Right atrium auricular region (tissue), 2 donors: Measurements from ENCODE around the gene SNN. TPM values are rescaled to one million over a fixed set of nuclear protein-coding genes. Genes with fewer than 3 reads are reported as not detected.

Experiments
- DNase-seq: peaks from one replicate; pipeline ENCODE4 v3.0.0-alpha.2; 2019; ENCODE audit warnings: low spot score
- H3K27ac ChIP-seq, 2 donors: fragments of 200-600 bp; sonication (generic); 1 replicate in 1 of 2; 2 replicates in 1 of 2; pipeline ENCODE4 v1.5.1; 2016 to 2019
- H3K27me3 ChIP-seq, 2 donors: fragments of 200-600 bp; sonication (generic); one replicate each; pipeline versions ENCODE4 v1.5.1 to v1.6.0; 2017 to 2019
- H3K36me3 ChIP-seq: fragments of 200-600 bp; sonication (generic); one replicate; pipeline ENCODE4 v1.5.1; 2016
- H3K4me1 ChIP-seq, 2 donors: fragments of 200-600 bp; sonication (generic); one replicate each; pipeline versions ENCODE4 v1.5.1 to v1.6.0; 2017 to 2019
- H3K4me3 ChIP-seq, 2 donors: fragments of 200-600 bp; sonication (generic); 1 replicate in 1 of 2; 2 replicates in 1 of 2; pipeline ENCODE4 v1.5.1; 2017 to 2019; ENCODE audit warnings: mild to moderate bottlenecking in 1 of 2, moderate library complexity in 1 of 2
- H3K9me3 ChIP-seq, 2 donors: fragments of 200-600 bp; sonication (generic); one replicate each; pipeline ENCODE4 v1.5.1; 2019
- CTCF ChIP-seq, 2 donors: fragments of 200-600 bp; sonication (generic); IDR thresholded peaks; one replicate each; pipeline ENCODE4 v1.5.1; 2019; ENCODE audit warnings: antibody characterized with exemption in 2 of 2
- total RNA-seq, 2 donors: library from RNA; depleted of rRNA; stranded (reverse); fragments of >200 nt; gene quantifications; one replicate each; pipeline ENCODE4 v1.1.0, GENCODE V29; 2016

The SNN gene
- total RNA-seq, 2 donors from 2014 or later, result 18.9 to 20.0 TPM

DNA sequence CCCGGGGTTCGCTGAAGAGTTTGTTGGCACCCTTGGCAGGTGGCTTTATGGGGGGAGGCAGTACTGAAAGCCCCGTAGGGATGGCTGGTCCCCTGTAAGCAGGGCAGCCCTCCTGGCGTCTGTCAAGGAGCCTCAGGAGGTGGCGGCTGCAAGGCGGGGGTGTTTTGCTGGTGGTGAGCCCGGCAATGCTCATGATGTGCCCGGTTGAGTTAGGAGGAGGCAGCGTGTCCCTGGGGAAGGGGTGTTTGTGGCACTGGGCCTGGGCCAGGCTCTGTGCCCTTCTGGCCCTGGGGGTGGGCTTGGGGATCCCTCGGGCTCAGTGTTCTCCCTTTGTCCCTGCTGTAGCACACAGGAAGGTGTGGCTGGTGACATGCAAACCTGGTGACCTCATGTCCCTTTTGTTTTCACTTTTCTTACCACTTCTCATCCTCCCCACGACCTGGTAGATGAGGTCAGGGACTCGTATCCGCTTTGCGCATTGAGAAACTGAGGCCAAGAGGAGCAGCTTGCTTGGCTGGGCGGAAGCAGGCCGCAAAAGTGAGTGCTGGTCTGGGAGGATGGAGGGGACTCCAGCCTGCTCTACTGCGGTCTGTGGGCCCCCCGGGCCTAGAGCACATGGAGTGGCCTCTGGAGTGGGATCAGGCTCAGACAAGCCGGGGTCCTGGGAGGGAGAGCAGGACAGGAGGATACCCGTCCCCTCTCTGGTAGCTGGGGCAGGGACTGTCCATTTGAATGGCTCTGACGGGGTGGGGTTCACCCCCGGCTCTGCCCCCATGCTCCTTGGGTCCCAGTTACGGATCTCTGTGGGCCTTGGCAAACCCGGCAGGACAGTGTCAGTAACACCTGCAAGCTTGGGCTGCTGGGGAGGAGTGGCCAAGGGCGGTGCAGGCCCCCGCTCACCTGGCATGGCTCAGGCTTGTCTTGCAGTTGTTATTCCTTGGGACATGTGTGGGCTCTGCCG is 2.2 kb downstream of the SNN start:
- Histone ChIP-seq H3K4me3 (peak overlapping the region in 1 of 2 donors; percentile 98), H3K27me3 (no peaks in the 10 kb centered on the region), H3K27ac (peak overlapping the region; percentile 90 to 91), H3K4me1 (peaks cover 0 to 66% of the 10 kb centered on the region in 2 donors), H3K36me3 (no peaks in the 10 kb centered on the region), H3K9me3 (no peaks in the 10 kb centered on the region)
- TF ChIP-seq CTCF (IDR thresholded peaks at IDR 0.05), result no peak
- no peak for DNase-seq

DNA sequence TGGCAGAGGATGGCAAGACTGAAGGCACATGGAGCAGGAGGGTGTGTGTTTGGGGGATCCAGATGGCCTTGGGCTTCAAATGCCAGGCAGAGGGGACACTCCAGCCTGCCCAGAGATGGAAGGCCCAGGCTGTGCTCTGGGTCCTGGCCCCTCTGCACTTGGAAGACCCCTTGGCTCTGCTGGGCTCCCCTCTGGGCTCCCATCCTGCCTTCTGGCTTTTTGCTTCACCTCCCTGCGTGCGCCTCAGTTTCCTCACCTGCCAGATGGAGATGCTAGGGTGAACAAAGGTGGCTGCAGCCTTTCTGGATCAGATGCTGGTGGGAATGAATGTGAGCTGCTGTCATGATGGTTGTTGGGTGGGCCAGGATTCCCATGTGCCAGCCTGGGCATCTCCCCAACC is 3.0 kb downstream of the SNN start:
- H3K9me3 ChIP-seq, result no peaks in the 10 kb centered on the region
- H3K27me3 ChIP-seq, result no peaks in the 10 kb centered on the region
- H3K27ac ChIP-seq, result peak overlapping the region in 1 of 2 donors; percentile 91
- H3K36me3 ChIP-seq, result peaks cover 5% of the 10 kb centered on the region
- DNase-seq, result no peak
- no peak overlapping the region for H3K4me3 ChIP-seq
- H3K4me1 ChIP-seq, result peaks cover 0 to 66% of the 10 kb centered on the region in 2 donors
- TF ChIP-seq CTCF (IDR thresholded peaks at IDR 0.05), result no peak

DNA sequence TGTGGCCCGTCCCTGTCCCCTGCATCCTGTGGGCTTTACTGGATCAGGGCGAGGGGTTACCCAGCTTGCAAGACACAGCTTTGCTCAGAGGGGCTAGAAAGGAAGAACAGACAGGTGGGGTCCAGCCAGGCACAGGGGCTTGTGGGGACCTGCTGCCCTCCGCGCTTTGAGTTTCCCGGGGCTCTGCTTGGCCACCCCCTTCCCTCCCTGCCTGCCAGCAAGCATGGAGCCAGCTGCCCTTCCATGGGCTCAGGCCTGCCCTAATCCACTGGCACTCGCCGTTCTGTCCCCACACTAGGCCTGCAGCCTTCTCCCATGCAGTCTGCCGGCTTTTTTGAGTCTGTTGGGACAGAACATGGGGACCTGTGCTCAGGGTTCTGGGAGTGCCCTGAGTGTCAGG is 3.4 kb downstream of the SNN start:
- Histone ChIP-seq H3K27me3 (no peaks in the 10 kb centered on the region), H3K4me3 (no peak overlapping the region), H3K4me1 (peaks cover 0 to 66% of the 10 kb centered on the region in 2 donors), H3K9me3 (no peaks in the 10 kb centered on the region), H3K36me3 (peaks cover 9% of the 10 kb centered on the region), H3K27ac (peak overlapping the region in 1 of 2 donors; percentile 91)
- no peak for DNase-seq
- no peak for TF ChIP-seq CTCF (IDR thresholded peaks at IDR 0.05)

GRCh38 chr16:11672206-11673090 is 4.2 kb downstream of the SNN start:
- Histone ChIP-seq H3K4me3 (no peak overlapping the region), H3K4me1 (peaks cover 0 to 72% of the 10 kb centered on the region in 2 donors), H3K9me3 (no peaks in the 10 kb centered on the region), H3K36me3 (peaks cover 17% of the 10 kb centered on the region), H3K27me3 (no peaks in the 10 kb centered on the region), H3K27ac (peak overlapping the region; percentile 26 to 91)
- TF ChIP-seq CTCF (IDR thresholded peaks at IDR 0.05), result no peak
- no peak for DNase-seq

DNA sequence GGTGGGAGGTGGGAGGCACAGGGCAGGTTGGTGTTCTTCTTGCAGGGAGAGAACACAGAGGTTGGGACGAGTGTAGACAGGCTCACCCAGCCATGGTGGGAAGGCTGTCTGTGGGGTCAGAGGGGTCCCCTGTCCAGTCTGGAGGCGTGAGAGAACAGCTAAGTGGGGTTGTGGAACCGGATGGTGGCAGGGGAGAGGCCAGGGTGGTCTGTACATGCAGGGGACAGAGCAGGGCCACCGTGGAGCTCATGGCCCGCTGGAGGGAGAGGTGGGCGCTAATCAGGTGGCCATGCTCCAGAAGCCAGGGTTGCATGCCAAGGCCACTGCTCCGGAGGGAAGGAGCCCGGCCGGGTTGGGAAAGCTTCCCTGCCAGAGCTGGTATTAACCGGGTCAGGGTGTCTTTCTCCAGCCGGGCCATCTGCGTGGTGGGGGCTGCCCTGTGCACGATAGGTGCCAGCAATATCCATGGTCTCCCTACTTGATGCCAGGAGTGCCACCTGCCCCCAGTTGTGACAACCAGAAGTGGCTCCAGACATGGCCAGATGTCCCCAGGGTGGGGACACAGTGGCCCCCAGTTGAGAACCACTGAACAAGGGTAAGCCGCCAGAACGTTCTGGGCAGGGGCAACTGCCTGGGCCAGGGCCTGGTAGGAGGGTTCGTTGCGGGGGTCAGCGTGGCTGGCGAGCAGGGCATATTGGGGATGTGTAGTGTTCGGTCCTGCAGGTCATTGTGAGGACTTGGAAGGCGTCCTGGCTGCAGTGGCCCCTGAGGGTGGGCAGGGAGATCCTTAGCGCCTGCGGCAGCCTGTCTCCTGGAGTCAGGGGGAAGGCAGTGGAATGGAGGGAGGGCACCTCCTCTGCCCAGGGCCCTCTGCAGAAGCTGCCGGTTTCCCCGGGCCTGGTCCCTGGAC is 5.1 kb downstream of the SNN start:
- no peak for DNase-seq
- peak overlapping the region; percentile 26 to 91 for H3K27ac ChIP-seq
- H3K4me3 ChIP-seq, result no peak overlapping the region
- H3K4me1 ChIP-seq, result peaks cover 0 to 75% of the 10 kb centered on the region in 2 donors
- no peaks in the 10 kb centered on the region for H3K9me3 ChIP-seq
- H3K36me3 ChIP-seq, result peaks cover 26% of the 10 kb centered on the region
- TF ChIP-seq CTCF (IDR thresholded peaks at IDR 0.05), result no peak
- H3K27me3 ChIP-seq, result no peaks in the 10 kb centered on the region
